ENCODE results near the gene GDF15.

GDF15 gene

GRCh38 chr19:18418029-18418482 lies 32.1 kb downstream of the GDF15 start:
- TF ChIP-seq, protein P1, sequence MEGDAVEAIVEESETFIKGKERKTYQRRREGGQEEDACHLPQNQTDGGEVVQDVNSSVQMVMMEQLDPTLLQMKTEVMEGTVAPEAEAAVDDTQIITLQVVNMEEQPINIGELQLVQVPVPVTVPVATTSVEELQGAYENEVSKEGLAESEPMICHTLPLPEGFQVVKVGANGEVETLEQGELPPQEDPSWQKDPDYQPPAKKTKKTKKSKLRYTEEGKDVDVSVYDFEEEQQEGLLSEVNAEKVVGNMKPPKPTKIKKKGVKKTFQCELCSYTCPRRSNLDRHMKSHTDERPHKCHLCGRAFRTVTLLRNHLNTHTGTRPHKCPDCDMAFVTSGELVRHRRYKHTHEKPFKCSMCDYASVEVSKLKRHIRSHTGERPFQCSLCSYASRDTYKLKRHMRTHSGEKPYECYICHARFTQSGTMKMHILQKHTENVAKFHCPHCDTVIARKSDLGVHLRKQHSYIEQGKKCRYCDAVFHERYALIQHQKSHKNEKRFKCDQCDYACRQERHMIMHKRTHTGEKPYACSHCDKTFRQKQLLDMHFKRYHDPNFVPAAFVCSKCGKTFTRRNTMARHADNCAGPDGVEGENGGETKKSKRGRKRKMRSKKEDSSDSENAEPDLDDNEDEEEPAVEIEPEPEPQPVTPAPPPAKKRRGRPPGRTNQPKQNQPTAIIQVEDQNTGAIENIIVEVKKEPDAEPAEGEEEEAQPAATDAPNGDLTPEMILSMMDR (conservative IDR thresholded peaks at IDR 0.05; ENCODE audit: low read length): no peak
- TF ChIP-seq EZH2phosphoT487 (IDR thresholded peaks at IDR 0.05; ENCODE audit: borderline replicate concordance): no peak
- H2AFZ ChIP-seq (ENCODE audit: low read length): peak overlapping the region; percentile 33; the same call in 1 of the 2 replicates
- peaks cover 37% of the 10 kb centered on the region for H3K79me2 ChIP-seq (ENCODE audit: insufficient read depth, low read length)
- no peaks in the 10 kb centered on the region for H3K27me3 ChIP-seq (ENCODE audit: insufficient read depth, low read length, poor library complexity, severe bottlenecking)
- H3K4me3 ChIP-seq (ENCODE audit: low read length, poor library complexity, severe bottlenecking): peak overlapping the region; percentile 80
- H3K9me2 ChIP-seq (replicated peaks; ENCODE audit: low read depth, low read length): no peaks in the 10 kb centered on the region
- H3F3A ChIP-seq (ENCODE audit: low read depth): peaks cover 17% of the 10 kb centered on the region; the same call in 1 of the 2 replicates
- H3K4me2 ChIP-seq (ENCODE audit: low read depth, low read length, poor library complexity, severe bottlenecking): peak overlapping the region; percentile 88
- H3K9ac ChIP-seq (ENCODE audit: low read depth, low read length, poor library complexity, severe bottlenecking): peak overlapping the region; percentile 86
- peaks cover 22% of the 10 kb centered on the region for H4K20me1 ChIP-seq (ENCODE audit: insufficient read depth, low read length, poor library complexity, severe bottlenecking)
- H3K9me3 ChIP-seq (ENCODE audit: insufficient read depth, low read depth, low read length): no peaks in the 10 kb centered on the region
- H3K4me1 ChIP-seq (ENCODE audit: insufficient read depth, low read length, poor library complexity, severe bottlenecking): peaks cover 70% of the 10 kb centered on the region
- H3K36me3 ChIP-seq (ENCODE audit: insufficient read depth, low read length): no peaks in the 10 kb centered on the region

GRCh38 chr19:18418483-18419194 lies 32.7 kb downstream of the GDF15 start:
- Histone ChIP-seq H3K4me3 (ENCODE audit: low read length, poor library complexity, severe bottlenecking) (peak overlapping the region; percentile 80), H3K27me3 (ENCODE audit: insufficient read depth, low read length, poor library complexity, severe bottlenecking) (no peaks in the 10 kb centered on the region), H3K36me3 (ENCODE audit: insufficient read depth, low read length) (no peaks in the 10 kb centered on the region), H2AFZ (ENCODE audit: low read length) (no peak overlapping the region), H4K20me1 (ENCODE audit: insufficient read depth, low read length, poor library complexity, severe bottlenecking) (peaks cover 25% of the 10 kb centered on the region), H3K4me2 (ENCODE audit: low read depth, low read length, poor library complexity, severe bottlenecking) (peak overlapping the region; percentile 88), H3K4me1 (ENCODE audit: insufficient read depth, low read length, poor library complexity, severe bottlenecking) (peaks cover 73% of the 10 kb centered on the region), H3K9me2 (replicated peaks; ENCODE audit: low read depth, low read length) (no peaks in the 10 kb centered on the region), H3F3A (ENCODE audit: low read depth) (peaks cover 17% of the 10 kb centered on the region; the same call in 1 of the 2 replicates), H3K79me2 (ENCODE audit: insufficient read depth, low read length) (peaks cover 43% of the 10 kb centered on the region), H3K9ac (ENCODE audit: low read depth, low read length, poor library complexity, severe bottlenecking) (peak overlapping the region; percentile 86), H3K9me3 (ENCODE audit: insufficient read depth, low read depth, low read length) (no peaks in the 10 kb centered on the region)
- TF ChIP-seq EZH2phosphoT487 (IDR thresholded peaks at IDR 0.05; ENCODE audit: borderline replicate concordance): no peak
- TF ChIP-seq, protein P1 (conservative IDR thresholded peaks at IDR 0.05; ENCODE audit: low read length): no peak

GRCh38 chr19:18419195-18419698 lies 33.3 kb downstream of the GDF15 start, which contains the start of gene SSBP4:
SSBP4 (plus strand) TSS chr19:18419398; CDS start chr19:18419649, 251 bp downstream.
- Histone ChIP-seq H3K36me3 (ENCODE audit: insufficient read depth, low read length) (no peaks in the 10 kb centered on the region), H3K4me3 (ENCODE audit: low read length, poor library complexity, severe bottlenecking) (peak within 1 kb of the TSS; percentile 80), H3K4me2 (ENCODE audit: low read depth, low read length, poor library complexity, severe bottlenecking) (peak within 1 kb of the TSS; percentile 88), H3K9me3 (ENCODE audit: insufficient read depth, low read depth, low read length) (no peaks in the 10 kb centered on the region), H3K4me1 (ENCODE audit: insufficient read depth, low read length, poor library complexity, severe bottlenecking) (peaks cover 69% of the 10 kb centered on the region), H3K27me3 (ENCODE audit: insufficient read depth, low read length, poor library complexity, severe bottlenecking) (no peaks in the 10 kb centered on the region), H3K9ac (ENCODE audit: low read depth, low read length, poor library complexity, severe bottlenecking) (peak within 1 kb of the TSS; percentile 86), H3K9me2 (replicated peaks; ENCODE audit: low read depth, low read length) (no peaks in the 10 kb centered on the region), H3F3A (ENCODE audit: low read depth) (peaks cover 17% of the 10 kb centered on the region; the same call in 1 of the 2 replicates), H4K20me1 (ENCODE audit: insufficient read depth, low read length, poor library complexity, severe bottlenecking) (peaks cover 27% of the 10 kb centered on the region), H2AFZ (ENCODE audit: low read length) (no peak within 1 kb of the TSS), H3K79me2 (ENCODE audit: insufficient read depth, low read length) (peaks cover 49% of the 10 kb centered on the region)
- TF ChIP-seq, protein P1 (conservative IDR thresholded peaks at IDR 0.05; ENCODE audit: low read length): no peak; the same call in 1 of the 2 replicates
- no peak for TF ChIP-seq EZH2phosphoT487 (IDR thresholded peaks at IDR 0.05; ENCODE audit: borderline replicate concordance)

All from Loucy (cell line).